NCI-H774 (cell line): ENCODE data around the gene TBC1D22B.

ENCODE experiments used
- DNase-seq: peaks from one replicate; lab custom pipeline; 2025; lab: John Stamatoyannopoulos, UW

The TBC1D22B gene

DNA sequence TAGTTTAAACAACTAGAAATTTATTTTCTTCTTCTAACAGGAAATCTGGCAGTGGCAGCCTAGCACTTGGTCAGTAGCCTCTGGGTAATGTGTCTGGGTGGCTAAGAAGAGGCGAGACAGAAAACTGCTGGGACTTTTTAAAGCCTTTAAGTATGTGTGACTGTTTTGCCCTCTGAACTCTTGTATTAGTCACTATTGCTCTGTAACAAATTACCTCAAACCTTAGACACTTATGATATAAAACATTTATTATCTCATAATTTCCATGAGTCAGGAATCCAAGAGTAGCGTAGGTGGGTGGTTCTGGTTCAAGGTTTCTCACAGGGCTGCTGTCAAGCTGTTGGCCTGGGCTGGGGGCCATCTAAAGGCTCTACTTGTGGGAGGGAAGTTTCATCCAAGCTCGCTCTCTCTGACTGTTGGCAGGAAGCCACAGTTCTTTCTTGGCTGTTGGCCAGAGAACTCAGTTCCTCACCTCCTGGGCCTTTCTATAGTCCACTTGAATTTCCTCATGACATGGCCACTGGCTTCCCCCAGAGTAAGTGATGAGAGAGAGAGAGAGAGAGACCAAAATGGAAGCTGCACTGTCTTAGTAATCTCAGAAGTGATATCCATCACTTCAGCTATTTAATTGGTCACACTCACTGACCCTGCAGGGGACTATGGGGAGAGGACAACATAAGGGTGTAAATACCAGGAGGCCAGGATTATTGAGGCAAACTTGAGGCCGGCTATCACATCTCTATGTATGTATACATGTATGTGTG lies 17.4 kb upstream of the TBC1D22B start:
- DNase-seq, result peak; percentile 79

DNA sequence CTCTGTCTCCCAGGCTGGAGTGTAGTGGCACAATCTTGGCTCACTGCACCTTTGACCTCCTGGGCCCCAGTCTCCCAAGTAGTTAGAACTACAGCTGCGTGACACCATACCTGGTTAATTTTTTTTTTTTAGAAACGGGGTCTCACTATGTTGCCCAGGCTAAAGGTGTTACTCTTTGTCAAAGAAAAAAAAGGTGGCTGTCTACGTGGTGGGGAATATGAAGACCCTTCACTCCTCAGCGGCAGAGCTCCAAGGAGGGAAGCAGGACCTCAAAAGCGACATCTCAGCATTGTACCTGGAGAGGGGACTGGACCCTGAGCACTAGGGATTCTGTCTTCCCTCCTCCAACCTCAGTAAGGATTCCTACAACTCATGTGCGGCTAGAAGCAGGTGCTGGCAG lies 16.4 kb upstream of the TBC1D22B start:
- DNase-seq, result no peak

- no peak for DNase-seq
Observed at GRCh38 chr6:37241775-37242428, 15.7 kb upstream of the TBC1D22B start.

GRCh38 chr6:37242429-37243052 lies 15.0 kb upstream of the TBC1D22B start:
- DNase-seq, result no peak

DNA sequence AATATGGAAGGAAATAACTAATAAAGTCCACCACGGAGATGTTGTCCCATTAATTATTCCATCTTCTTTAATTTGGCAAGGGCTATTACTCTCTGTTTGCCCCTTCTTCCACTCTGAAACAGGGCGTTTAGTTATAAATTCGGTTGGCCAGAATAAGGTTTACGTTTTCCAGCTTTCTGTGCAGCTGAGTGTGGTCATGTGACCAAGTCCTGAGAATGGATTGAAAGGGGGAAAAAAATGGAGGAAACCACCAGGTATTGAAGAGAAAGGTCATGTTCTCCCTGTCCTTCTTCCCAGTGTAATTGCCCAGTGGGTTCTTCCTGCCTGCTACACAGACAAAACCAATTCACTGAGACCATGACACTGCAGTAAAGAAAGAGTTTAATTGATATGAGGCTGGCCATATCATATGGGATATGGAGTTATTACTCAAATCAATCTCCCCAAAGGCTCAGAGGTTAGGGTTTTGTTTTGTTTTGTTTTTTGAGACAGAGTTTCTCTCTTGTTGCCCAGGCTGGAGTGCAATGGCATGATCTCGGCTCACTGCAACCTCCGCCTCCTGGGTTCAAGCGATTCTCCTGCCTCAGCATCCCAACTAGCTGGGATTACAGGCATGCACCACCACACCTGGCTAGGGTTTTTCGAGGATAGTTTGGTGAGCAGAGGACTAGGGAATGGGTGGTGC lies 14.3 kb upstream of the TBC1D22B start:
- no peak for DNase-seq

DNA sequence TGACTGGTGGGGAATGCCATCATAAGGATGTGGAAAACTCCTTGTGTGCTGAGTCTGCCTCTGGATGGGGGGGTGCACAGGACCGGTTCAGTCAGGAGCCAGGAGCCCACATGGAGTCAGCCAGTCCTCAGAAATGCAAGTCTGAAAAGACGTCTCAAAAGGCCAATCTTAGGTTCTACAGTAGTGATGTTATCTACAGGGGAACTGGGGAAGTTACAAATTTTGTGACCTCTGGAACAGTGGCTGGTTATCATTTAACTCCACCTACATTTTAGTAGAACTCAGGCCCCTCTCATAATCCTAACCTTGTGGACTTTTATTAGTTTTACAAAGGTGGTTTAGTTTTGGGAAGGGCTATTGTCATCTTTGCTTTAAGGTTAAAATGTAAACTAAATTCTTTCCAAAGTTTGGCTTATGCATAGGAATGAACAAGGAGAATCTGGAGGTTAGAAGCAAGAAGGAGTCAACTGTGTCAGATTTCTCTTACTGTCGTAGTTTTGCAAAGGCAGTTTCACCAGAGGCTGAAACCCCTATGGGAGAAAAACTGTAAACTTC lies 13.7 kb upstream of the TBC1D22B start:
- DNase-seq, result no peak

- DNase-seq, result peak; percentile 97
Observed at GRCh38 chr6:37244430-37245310, 12.9 kb upstream of the TBC1D22B start.

DNA sequence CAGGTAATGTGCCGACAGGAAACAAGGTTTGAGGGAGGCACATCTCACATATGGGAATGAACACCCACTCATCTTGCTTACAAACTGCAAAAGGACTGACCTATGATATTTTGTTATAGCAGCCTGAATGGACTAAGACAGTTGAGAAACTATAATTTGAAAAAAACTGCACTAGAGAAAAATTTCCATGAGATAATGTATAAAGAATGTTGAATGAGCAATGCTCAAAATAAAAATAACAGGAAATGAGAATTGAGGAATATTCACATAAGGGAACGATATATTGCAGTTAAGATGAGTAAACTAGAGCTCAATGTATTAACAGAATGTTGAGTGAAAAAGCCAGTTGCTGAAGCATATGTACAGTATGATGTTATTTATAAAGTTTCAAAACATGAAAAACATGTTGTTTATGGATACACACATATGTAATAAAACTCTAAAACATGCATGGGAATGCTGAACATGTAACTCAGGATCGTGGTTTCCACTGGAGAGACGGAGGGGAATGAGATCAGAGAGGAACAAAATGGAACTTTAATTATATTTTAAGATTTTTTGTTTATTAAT lies 6.3 kb upstream of the TBC1D22B start:
- no peak for DNase-seq

DNA sequence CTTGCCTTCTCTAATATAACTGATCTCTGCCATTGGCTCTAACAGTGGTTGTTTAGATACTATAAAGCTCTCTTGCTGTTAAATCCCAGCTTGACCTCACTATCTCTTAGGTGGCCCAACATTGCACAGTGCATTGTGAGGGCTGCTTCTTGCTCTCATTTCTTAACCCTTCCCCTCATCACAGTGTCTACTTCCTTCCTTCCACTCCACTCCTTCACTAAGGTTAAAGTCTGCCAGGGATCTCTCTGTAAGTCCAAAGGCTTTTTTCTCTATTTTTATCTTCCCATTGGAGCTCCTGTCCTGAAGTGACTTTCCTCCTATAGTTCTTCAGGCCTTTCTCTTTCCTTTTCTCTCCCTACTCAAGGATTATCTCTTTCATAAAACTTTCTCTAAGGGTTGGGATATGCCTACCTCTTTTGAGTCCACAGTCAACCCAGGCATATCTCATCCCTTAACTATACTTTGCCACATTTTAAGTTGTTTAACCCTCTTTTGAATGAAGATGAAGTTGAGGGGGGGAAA lies 4.0 kb upstream of the TBC1D22B start:
- no peak for DNase-seq

GRCh38 chr6:37254881-37255280 lies 2.7 kb upstream of the TBC1D22B start:
- no peak for DNase-seq

DNA sequence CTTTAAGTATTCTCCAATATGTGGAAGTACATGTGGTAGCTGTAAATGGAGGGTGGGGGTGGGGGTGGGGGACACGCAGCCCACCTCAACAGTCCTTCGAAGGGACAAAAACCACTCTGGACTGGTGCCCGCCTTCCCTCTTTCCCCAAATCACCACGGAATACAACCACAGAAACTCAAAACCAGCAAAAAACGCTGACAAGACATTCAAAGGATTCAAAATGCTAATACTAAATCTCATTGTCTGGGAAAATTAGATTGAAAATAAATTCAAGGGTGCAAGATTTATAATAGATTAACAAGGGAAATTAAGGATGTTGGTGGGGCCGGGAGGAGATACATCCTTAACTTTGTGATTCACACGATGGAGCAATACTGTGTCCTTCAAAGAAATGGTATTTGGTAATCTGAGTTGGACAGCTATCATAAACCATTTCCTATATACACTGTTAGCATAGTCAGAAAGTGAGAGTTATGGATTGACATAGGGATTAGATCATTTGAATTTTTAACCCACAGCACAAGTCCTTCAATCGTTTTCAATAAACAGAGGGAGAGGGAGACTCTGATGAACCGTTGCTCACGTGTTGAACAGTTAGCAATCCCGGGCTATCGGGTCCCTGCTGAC lies 766 bp upstream of the TBC1D22B start:
- no peak for DNase-seq

DNA sequence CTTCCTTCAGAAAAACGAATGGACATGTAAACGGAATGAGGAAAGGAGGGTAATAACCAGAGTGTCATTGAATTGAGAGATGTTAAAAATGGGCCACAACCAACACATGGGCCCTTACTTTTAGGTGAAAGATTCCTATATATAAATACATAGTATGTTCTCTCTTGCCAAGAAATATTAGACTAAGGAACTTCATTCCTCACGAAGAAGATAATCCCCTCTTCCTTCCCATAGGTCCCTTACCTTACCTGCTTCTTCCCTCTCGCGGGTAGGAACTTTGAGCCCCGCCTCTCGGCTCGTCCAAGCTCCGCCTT lies 295 bp upstream of the TBC1D22B start:
- no peak for DNase-seq

- no peak for DNase-seq
Observed at GRCh38 chr6:37258405-37259105, 983 bp downstream of the TBC1D22B start.

- DNase-seq, result no peak
Observed at GRCh38 chr6:37259191-37259590, 1.6 kb downstream of the TBC1D22B start.

DNA sequence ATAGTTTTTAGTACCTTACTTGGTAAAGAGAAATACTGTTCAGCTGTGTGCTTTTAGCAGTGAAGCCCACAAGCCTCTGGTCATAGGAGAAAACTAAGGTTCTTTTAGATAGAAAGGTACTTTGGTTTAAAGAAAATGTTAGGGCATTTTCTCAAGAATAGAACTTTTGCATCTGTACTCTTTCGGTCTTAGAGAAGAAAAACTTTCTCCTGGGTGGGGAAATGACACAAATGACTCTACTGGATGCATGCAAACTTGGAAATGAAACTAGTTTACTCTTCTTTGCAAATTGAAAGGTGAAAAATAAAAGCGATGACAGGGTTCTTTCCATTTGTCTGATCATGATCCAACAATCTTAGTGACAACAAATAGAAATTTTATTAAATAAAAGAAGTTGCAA lies 2.5 kb downstream of the TBC1D22B start:
- DNase-seq, result no peak

DNA sequence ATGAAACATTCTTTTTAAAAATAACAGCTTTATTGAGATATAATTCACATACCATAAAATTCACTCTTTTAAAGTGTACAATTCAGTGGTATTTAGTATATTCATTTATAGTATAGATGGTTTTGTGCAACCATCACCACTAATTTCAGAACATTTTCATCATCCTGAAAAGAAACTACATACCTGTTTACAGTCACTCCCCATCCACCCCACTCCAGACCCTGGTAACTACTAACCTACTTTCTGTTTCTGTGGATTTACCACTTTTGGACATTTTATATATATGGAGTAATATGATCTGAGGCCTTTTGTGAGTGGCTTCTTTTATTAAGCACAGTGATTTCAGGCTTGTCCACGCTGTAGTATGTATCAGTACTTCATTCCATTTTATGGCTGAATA lies 2.9 kb downstream of the TBC1D22B start:
- no peak for DNase-seq

DNA sequence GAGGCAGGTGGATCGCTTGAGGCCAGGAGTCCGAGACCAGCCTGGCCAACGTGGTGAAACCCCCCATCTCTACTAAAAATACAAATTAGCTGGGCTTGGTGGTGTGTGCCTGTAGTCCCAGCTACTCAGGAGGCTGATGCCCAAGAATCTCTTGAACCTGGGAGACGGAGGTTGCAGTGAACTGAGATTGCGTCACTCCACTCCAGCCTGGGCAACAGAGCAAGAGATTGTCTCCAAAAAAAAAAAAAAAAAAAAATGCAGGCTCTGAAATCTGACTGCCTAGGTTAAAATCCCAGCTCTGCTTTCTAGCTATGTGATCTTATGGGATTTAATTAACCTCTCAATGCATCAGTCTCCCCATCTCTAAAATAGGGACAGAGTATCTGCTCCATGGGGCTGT lies 3.6 kb downstream of the TBC1D22B start:
- no peak for DNase-seq

GRCh38 chr6:37262446-37263026 lies 5.0 kb downstream of the TBC1D22B start:
- peak; percentile 36 for DNase-seq

DNA sequence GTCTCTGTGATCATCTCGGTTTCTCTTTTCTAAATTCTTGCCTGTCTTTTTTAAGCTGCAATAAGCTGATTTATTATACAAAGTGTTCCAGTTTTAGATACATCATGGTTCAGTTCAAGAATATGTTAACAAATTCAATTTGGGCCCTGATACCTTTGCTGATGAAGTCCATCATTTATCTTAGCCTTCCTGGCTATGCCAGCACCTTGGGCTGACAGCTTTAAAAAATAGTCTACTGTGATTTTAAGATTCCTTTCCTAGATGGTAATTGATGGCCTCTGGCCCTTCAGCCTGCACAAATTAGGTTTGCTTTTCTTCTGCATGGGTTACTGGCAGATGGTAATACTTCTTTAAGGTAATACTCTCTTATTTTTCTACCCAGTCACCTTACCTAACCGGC lies 7.4 kb downstream of the TBC1D22B start:
- no peak for DNase-seq

DNA sequence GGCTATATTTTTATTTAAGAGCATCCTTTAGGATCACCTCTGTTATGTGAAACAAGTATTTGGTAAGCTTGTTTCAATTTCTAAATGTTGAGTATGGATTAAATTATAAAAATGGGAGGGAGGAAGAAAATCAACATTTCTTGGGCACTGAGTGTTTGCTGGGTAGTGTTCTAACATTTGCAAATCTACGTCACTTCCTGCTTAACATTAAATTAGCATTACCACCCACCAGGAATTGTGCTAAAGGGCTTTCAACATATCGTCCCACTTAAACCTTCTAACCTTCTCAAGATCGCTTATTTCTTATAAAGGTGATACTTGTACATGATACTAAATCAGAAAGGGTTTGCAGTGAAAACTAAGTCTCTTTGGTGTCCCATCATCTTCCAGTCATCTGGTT lies 8.3 kb downstream of the TBC1D22B start:
- no peak for DNase-seq
